HG03469 (cell line): ENCODE measurements around the gene MFAP1.

ENCODE experiments used
- ATAC-seq: cut with Tn5 transposase; IDR thresholded peaks from one replicate; pipeline ENCODE4 v1.9.1; 2021; ENCODE audit warnings: mild to moderate bottlenecking, moderate library complexity, moderate number of reproducible peaks; ENCODE audit not compliant: unreplicated experiment

The MFAP1 gene

GRCh38 chr15:43777267-43777914 is 47.1 kb downstream of the MFAP1 start:
- ATAC-seq, result no peak

DNA sequence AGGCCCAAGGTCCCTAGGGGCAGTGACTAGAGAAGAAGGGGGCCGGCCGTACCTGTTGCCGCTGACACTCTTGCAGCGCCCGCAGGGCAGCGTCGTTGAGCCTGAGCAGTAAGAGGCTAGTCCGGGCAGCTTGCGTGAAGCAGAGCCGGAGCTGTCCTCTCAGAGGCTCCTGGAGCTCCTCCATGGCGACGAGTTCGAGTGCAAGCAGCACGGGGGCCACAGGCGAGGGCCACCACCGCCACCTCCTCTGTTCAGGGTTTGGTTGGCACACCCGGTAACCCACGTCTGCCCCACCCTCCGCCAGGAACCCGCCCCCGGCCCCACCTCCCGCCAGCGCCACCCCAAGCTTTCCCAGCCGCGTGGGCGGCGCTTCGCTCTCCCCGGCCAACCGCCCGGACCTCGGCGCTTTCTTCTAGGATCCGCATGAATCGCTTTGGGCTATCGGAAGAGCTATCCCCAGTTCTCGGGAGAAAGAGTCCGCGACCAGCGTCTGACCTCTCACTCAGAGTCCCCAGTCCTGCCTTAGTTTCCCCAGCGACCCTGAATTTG is 47.7 kb downstream of the MFAP1 start, which contains the start of gene ELL3:
Gene ELL3, minus strand, starts transcription at position 249 of the 549 bp plus-strand sequence. Its CDS starts 65 bp downstream, at position 184.
- ATAC-seq, result no peak

DNA sequence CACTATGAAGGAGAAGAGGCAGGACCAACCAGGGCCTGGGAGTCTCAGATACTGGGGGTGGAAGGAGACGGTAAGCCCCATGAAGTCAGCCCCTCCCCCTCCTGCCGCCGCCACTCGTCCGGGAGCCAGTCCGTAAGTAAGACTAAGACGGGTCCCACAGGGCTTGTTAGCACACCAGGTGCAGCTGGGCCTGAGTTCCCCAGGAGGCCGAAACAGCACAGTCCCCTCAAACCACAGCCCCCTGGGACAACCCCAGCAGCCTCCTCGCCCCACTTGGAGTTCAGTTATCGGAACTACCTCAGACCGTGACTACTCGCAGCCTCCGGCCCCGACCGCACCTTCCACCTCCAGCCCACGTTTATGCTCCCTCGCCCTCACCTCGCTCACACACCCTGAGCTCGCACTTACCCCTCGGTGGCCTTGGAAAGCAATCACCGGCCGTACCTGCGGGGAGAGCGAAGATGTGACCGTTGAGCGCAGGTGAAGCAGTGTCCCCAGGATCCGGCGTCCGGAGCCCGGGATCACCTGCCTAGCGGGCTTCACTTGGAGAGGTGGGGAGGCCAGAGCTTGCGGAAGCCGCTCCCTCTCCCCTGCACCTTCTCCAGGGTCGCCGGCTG is 48.3 kb downstream of the MFAP1 start:
- no peak for ATAC-seq

DNA sequence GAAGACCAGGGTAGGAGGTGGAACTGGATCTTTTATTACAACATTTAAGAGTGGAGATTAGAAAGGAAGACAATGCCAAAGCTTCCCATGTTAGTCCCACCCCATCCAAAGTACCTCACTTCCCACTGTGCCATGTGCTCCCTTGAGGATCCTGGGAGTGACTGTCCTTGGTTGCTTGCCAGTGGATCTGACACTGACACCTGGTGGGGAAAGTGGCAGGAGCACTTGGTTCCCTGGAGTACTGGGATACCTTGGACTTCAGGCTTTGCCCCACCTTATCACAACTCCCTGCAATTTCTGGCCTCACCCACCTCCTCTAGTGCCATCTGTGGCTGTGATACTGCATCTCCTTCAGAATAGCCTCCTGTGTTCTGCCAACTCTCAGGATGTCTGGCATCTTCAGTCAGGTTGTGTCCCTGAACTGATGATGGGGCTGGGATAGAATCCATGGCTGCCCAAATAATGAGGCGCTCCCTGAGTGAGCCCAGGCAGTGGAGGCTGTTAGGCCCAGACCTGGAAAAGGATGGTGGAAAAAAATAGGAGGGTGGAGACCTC is 49.0 kb downstream of the MFAP1 start:
- ATAC-seq, result no peak

DNA sequence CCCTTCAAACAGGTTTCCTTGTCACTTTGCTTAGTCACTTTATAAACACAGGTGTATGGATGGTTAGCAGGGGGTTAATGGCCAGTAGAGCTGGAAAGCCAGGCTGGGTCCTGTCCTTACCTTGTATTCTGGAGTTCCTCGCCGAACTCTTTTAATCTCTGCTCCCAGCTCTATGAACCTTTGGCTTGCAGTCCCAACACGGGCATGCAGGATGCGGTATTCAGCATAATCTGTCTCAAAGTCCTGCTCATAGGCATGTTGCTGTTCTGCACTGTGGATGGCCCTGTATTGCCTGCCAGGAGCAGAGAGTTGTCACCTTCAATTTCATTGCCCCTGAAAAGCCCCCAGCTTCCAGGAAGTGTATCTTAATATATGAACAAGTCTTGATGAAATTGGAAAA is 50.4 kb downstream of the MFAP1 start:
- no peak for ATAC-seq

- no peak for ATAC-seq
Observed at GRCh38 chr15:43772624-43773023, 51.9 kb downstream of the MFAP1 start.

GRCh38 chr15:43771816-43772215 is 52.7 kb downstream of the MFAP1 start:
- ATAC-seq, result no peak

- ATAC-seq, result no peak
Observed at GRCh38 chr15:43769584-43770228, 54.8 kb downstream of the MFAP1 start.

DNA sequence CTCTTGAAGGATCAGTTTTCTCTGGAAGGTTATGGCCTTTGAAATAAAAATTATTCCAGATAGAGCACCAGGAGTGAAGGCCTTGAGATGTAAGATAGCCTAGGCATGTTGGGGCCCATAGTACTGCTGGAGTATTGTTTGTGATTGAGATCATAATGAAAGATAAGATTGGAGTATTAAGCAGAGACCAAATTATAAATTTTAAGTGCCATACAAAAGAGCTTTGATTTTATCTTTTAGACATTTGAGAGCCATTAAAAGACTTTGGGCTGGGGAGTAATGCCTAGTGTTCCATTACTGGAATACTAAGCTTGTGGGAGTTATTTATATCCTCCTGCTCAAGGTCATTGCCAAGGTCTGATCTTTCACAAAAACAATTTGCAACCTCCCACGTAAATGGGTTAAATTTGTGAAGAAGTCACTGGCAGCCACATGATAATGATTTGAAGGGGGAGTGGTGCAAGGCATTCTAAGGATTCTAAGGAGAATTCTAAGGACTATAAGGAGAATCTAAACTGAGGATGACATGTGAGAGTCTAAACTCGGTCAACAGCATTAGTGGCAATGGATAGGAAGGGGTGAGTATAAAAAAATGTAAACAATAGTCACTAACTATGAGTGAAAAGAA is 60.6 kb downstream of the MFAP1 start:
- no peak for ATAC-seq

DNA sequence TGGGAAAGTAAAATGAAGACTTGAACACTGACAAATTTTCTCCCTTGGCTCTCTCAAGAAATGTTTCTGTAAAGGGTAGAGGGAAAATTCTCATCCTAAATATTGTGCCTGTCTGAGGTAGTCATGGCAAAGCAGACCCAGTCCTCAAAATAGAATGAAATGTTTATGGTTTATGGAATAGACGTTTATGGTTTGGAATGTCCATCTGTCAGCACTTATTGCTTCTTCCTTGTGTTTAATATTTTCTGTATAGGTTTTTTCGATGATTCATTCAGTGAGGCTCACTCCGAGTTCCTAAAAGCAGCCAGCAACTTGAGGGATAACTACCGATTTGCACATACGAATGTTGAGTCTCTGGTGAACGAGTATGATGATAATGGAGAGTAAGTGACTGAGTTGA is 61.7 kb downstream of the MFAP1 start:
- no peak for ATAC-seq
